NOMO-1 (cell line): ENCODE results near the gene VSNL1.
A peak's percentile ranks its signal among the peaks of the same experiment; 100 is the strongest.

Experiments used
- DNase-seq, 2 experiments: peaks; one replicate each; lab custom pipeline; 2025; ENCODE audit not compliant: unreplicated experiment in 2 of 2; lab: John Stamatoyannopoulos, UW

Gene VSNL1

DNA sequence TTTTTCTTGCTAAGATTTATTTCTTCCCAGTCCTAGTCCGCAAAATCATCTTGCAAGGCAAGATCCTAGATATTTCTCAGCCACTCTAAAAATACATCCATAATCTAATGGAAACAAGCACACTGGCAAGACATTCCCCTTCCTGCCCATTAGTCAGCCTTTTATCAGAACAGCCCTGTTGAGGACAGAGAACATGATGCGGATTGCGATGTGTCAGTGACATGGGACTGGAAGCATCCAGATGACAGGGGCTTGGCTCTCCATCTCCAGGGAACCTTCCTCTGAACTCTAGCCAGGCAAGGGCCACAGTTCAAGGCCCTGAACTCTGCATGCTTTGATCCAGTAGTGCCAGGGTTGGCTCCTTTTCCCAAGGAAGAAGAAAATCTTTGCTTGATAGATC is 70.0 kb downstream of the VSNL1 start:
- no peak for DNase-seq

- no peak for DNase-seq
Measured at GRCh38 chr2:17611036-17611435, 70.5 kb downstream of the VSNL1 start.

DNA sequence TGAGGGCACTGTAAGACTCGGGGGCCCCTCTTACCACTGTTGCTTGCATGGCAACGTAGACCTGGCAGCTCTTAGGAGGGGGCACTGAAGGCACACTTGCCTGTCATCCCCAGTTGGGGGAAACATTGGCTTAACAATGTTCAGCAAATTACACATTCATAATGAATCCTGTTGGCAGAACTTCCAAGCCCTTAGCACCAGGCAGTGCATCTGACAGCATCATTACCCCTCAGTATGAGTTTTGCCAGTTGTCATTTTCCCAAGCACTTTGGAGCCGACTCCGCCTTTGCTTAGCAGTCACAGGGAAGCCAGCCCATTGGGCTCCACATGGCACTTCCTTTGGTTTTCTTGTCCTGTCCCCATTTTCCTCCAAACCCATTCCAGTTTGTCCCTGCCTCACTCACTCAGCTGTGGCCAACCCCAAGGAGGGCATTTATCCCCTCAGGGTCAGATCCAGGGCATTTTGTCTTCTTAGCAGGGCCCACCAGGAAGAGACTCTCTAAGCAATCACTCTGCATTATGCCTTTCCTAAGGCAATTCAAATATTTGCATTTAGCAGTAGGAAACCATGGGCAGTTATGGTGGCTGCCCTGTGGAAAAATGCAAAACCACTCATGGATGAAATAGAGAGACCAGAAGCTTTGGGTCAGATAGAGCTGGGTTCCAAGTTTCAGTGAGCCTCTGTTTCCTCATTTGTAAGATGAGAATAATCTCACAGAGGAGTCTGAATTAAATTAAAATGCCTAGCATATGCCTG is 73.9 kb downstream of the VSNL1 start:
- no peak for DNase-seq

- DNase-seq, result no peak
Measured at GRCh38 chr2:17615147-17615546, 74.7 kb downstream of the VSNL1 start.

- DNase-seq, result no peak
Measured at GRCh38 chr2:17615728-17616351, 75.3 kb downstream of the VSNL1 start.

GRCh38 chr2:17616405-17616804 is 75.9 kb downstream of the VSNL1 start:
- no peak for DNase-seq

DNA sequence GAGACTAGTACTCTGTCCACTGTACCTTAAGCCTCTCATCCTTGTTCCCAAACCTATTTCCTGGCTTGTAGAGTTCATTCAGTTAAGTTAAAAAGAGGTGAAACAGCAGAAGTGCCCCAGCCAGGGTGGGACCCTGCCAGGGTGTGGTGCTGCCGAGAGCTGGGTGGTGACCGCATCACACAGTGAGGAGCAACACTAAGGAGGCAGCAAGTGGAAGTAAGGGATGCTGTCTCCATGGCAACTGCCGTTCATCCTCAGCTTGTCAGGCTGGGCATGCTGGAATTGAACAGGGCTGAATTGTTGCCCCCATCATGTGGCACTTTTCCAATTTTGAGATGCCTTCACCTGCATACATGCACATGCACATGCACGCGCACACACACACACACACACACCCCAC is 77.0 kb downstream of the VSNL1 start:
- no peak for DNase-seq

DNA sequence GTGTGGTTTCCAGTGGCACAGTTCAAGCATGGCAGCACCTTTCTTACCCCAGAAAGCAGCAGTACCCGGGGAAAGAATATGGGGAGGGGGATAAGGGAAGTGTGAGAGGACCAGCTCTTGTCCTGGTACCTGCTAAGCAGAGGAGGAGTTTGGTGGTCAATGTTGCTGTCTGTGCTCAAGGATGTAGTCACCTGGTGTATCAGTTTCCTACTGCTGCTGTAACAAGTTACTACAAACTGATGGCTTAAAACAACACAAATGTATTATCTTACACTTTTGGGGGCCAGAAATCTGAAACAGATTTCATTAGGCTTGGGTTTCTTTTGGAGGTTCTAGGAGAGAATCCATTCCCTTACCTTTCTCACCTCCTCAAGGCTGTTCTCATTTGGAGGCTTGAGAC is 77.5 kb downstream of the VSNL1 start:
- no peak for DNase-seq

GRCh38 chr2:17620280-17620679 is 79.8 kb downstream of the VSNL1 start:
- DNase-seq, result no peak

GRCh38 chr2:17620841-17621240 is 80.3 kb downstream of the VSNL1 start:
- DNase-seq, result no peak

DNA sequence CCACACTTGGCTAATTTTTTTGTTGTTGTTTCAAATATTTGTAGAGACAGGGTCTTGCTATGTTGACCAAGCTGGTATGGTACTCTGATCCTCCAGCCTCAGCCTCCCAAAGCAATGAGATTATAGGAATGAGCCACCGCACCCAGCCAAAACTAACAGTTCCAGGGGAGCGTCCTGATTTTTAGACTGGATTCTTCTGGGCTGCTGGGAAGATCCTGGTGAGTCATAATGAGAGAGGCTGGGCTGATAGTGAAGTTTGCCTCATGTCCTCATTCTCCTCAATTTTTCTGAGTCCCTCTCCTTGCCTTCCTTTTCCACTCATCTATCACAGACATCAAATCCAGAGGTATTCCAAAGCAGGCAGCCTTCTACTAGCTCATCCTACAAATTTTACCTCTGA is 81.3 kb downstream of the VSNL1 start:
- DNase-seq, result no peak

GRCh38 chr2:17625446-17625845 is 85.0 kb downstream of the VSNL1 start:
- DNase-seq, result no peak

DNA sequence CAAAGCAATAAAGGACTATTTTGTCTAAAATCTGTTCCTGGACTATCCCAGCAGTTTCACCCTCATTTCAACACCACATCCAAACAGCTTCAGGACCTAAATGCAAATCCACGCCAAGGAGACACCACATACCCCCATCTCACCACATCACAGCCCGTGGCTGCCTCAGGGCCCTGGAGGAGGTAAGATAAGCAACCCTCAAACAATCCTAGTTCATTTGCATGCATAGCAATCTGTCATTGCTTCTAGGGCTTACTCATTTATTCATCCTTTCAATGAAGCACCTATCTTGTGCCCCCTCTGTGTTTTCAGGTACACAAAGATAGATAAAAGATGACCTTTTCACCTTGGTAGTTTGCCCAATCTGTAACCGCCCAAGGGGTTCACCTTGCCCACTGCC is 86.5 kb downstream of the VSNL1 start:
- DNase-seq, result no peak

- DNase-seq, result no peak
Measured at GRCh38 chr2:17627434-17627833, 86.9 kb downstream of the VSNL1 start.

DNA sequence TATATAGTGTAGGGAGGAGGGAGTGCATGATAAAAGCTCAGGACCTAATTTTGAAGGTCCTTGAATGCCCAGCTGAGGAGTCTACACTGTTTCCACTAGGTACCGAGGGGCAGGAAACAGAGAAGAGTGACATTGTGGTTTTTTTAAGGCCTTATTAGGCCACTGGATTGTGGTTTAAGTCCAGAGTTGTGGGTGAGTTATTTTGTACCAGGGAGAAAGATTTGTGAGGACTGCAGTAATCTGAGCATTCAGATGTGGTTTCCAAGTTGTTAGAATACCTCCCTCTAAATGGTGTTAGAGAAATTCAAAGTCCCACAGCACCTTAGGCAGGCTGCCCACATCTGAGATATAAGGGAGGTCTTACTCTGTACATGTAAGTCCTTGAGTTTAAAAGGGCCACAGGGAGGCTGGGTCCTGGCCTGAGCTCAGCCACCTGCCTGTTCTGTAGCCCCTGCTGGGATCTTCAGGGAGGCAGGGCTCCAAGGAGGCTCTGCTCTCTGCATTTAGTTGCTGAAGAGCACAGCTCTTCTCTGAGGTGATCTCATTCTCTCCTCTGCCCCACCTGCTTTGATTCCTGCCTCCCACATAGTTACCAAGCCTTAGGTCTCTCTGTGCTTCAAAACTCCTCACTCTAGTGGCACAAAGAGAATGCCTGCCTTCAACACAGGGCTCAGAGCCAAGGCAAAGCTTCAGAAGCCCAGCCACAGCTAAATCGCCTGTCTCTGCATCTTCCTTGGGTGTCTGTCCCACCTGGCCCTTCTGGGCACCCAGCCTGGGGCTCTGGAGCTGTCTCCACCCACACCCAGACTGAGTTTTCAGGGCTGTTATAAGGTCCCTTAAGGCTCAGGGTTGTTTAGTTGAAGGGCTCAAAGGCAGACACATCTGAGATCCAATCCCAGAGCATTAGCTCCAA is 88.1 kb downstream of the VSNL1 start:
- peak in 1 of 2 experiments; percentile 4 for DNase-seq

DNA sequence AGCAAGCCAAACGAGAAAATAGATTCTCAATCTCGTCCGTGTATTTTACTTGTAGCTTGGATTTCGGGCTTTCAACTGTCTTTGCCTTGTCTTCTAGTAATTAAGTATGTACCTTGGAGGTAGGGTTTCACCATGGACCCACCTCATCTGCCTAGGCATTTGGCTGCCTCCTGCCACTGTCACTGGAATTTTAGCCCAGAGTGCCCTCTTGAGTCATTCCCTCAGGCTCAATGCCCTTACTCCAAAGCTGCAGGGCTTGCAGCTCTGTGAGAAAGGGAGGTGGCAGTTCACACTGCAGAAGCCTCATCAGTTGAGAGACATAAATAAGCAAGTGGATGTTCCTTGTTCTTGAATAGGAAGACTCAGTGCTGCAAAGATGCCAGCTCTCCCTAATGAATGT is 89.6 kb downstream of the VSNL1 start:
- DNase-seq, result no peak

DNA sequence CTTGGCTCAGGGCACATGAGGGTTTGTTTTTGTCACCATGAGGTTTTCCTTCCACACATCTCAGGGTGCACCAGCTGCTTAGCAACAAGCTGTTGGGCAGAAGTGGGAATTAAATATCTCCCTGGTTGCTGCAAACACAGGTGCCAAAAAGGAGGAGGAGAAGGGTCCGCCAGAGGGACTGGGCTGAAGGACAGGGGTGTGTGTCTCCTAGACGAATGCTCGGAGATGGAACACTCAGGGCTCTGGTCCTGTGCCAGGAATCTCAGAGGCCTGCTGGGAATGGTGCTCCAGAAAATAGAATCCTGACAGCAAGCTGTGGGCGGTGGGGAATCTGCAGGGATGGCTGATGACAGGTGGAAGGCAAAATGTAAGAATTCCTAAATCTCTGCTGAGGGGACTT is 94.5 kb downstream of the VSNL1 start:
- no peak for DNase-seq

DNA sequence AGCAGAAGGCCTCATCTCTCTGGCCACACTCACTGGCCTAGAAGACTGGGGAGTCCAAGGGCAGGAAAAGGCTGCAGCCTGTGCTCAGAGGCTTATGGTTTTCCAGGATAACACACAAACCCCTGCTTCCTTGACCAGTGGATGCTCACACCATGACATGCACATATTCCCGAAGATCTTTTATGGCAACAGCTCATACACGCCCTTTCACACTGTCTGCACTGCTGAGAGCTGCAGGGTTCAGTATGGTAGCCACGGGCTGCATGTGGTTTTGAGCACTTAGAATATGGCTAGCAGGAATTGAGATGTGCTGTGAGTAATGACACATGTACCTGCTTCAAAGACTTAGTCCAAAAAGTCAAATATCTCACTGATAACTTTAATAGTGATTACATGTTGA is 95.8 kb downstream of the VSNL1 start:
- DNase-seq, result no peak

- no peak for DNase-seq
Measured at GRCh38 chr2:17637131-17637906, 96.8 kb downstream of the VSNL1 start.

DNA sequence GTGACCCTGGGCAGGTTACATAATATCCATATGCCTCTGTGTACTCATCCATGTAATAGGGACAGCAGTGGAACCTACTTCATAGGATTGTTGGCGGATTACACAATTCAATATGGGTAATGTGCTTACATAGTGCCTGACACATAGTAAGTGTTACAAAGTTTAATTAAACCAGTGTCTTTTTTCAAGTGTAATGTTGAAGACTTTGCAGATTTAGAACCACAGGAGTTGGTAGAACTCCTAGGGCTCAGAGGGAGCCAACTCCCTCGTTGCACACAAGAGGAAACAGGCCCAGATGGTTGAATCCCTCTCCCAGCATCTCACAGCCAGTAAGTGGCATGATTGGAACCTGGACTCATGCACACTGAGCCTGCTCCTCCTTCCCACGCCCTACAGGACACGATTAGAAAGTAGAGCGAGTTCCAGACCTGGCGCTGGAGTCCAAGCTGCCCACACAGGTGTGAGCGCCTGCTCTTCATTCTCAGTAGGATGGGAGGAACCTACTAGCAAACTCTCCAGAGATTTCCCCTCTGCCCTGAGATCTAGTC is 97.8 kb downstream of the VSNL1 start:
- no peak for DNase-seq

- no peak for DNase-seq
Measured at GRCh38 chr2:17640406-17640805, 99.9 kb downstream of the VSNL1 start.
